Keratinocyte (primary cell): Measurements from ENCODE around the gene S100Z. TPM values are rescaled to one million over a fixed set of nuclear protein-coding genes. Genes with fewer than 3 reads are reported as not detected.

Source experiments
- DNase-seq: peaks from one replicate; pipeline ENCODE4 v3.0.0-alpha.2; 2011; ENCODE audit warnings: low read depth, missing footprints, low spot score
- FAIRE-seq: peaks from 2 replicates; lab custom pipeline; 2011; peaks lifted over from hg19 to GRCh38; lab: Jason Lieb, UNC
- H2AFZ ChIP-seq: 2 replicates; pipeline ENCODE4 v1.6.0; 2012; ENCODE audit warnings: low read length, control low read depth, inconsistent platforms; ENCODE audit not compliant: control insufficient read depth
- H3K27ac ChIP-seq: 2 replicates; pipeline ENCODE4 v1.5.1; 2011; ENCODE audit warnings: low read length; ENCODE audit not compliant: control insufficient read depth, insufficient read depth
- H3K27me3 ChIP-seq: 3 replicates; pipeline ENCODE4 v1.6.0; 2011; ENCODE audit warnings: low read length; ENCODE audit not compliant: control insufficient read depth, insufficient read depth; ENCODE audit errors: extremely low read depth
- H3K36me3 ChIP-seq, 2 experiments: 2 replicates in 1 of 2; 3 replicates in 1 of 2; pipeline ENCODE4 v1.5.1; 2011; ENCODE audit warnings: low read length in 2 of 2, mild to moderate bottlenecking in 1 of 2; ENCODE audit not compliant: control insufficient read depth in 2 of 2, insufficient read depth in 2 of 2; ENCODE audit errors: extremely low read depth in 1 of 2
- H3K4me1 ChIP-seq: 3 replicates; pipeline ENCODE4 v1.5.1; 2011; ENCODE audit warnings: low read length; ENCODE audit not compliant: control insufficient read depth, insufficient read depth; ENCODE audit errors: extremely low read depth
- H3K4me2 ChIP-seq: 3 replicates; pipeline ENCODE4 v1.6.0; 2011; ENCODE audit warnings: low read depth, low read length; ENCODE audit not compliant: control insufficient read depth, insufficient read depth; ENCODE audit errors: extremely low read depth
- H3K4me3 ChIP-seq, 3 experiments: fragments of 200-600 bp in 1 of 3; sonication (generic) in 1 of 3; 2 replicates in 2 of 3; 3 replicates in 1 of 3; pipeline ENCODE4 v1.5.1; 2011 to 2016; ENCODE audit warnings: low read length in 3 of 3, mild to moderate bottlenecking in 3 of 3, control low read depth in 2 of 3, inconsistent platforms in 1 of 3, low read depth in 1 of 3, mixed read lengths in 1 of 3, mixed run types in 1 of 3, moderate library complexity in 1 of 3; ENCODE audit not compliant: control insufficient read depth in 2 of 3, insufficient read depth in 2 of 3; ENCODE audit errors: extremely low read depth in 1 of 3
- H3K79me2 ChIP-seq: 2 replicates; pipeline ENCODE4 v1.6.0; 2012; ENCODE audit warnings: low read length; ENCODE audit not compliant: control insufficient read depth, insufficient read depth
- H3K9ac ChIP-seq: 3 replicates; pipeline ENCODE4 v1.6.0; 2011; ENCODE audit warnings: low read length; ENCODE audit not compliant: control insufficient read depth, insufficient read depth; ENCODE audit errors: extremely low read depth
- H3K9me1 ChIP-seq: 3 replicates; pipeline ENCODE4 v1.6.0; 2011; ENCODE audit warnings: low read length; ENCODE audit not compliant: control insufficient read depth, insufficient read depth; ENCODE audit errors: extremely low read depth
- H3K9me3 ChIP-seq: 2 replicates; pipeline ENCODE4 v1.5.1; 2012; ENCODE audit warnings: low read depth, low read length; ENCODE audit not compliant: control insufficient read depth
- H4K20me1 ChIP-seq: 3 replicates; pipeline ENCODE4 v1.6.0; 2011; ENCODE audit warnings: low read length; ENCODE audit not compliant: control insufficient read depth, insufficient read depth; ENCODE audit errors: extremely low read depth
- CTCF ChIP-seq, 3 experiments: IDR thresholded peaks in 1 of 3; conservative IDR thresholded peaks in 1 of 3; optimal IDR thresholded peaks in 1 of 3; 2 replicates in 2 of 3; 3 replicates in 1 of 3; pipeline versions ENCODE3 to v1.5.1; 2011; ENCODE audit warnings: low read length in 3 of 3, mild to moderate bottlenecking in 3 of 3, moderate library complexity in 2 of 3, control low read depth in 1 of 3, inconsistent platforms in 1 of 3; ENCODE audit not compliant: insufficient read depth in 2 of 3; ENCODE audit errors: extremely low read depth in 1 of 3
- EZH2 ChIP-seq: IDR thresholded peaks from one replicate; pipeline ENCODE4 v1.6.1; 2012; ENCODE audit warnings: inconsistent platforms, mild to moderate bottlenecking, low read length, moderate library complexity
- dilution Hi-C: fragments of 300-500 bp; cut with MboI; formaldehyde crosslinking; loops from one replicate; pipeline ENCODE4 v1.7.0; 2020; ENCODE audit warnings: low sequenced_read_pairs; ENCODE audit not compliant: extremely low pct_ligation_motif_present
- polyA plus RNA-seq, 5 experiments: library from polyadenylated mRNA; depleted of rRNA in 3 of 5; stranded (reverse) in 3 of 5; stranded (forward) in 1 of 5; unstranded in 1 of 5; fragments of >200 nt; gene quantifications; 1 replicate in 1 of 5; 2 replicates in 3 of 5; 3 replicates in 1 of 5; pipeline versions ENCODE4 v1.2.1 to v1.2.3, GENCODE V29; 2011 to 2012; ENCODE audit warnings: missing spikeins in 2 of 5, low read depth in 1 of 5, low replicate concordance in 1 of 5

S100Z gene
- polyA plus RNA-seq, 1 donor (not counting 4 experiments of a cell fraction or from before 2014, with no cell fraction given): not detected

GRCh38 chr5:76954383-76954763 is 104.6 kb downstream of the S100Z start:
- Histone ChIP-seq H3K4me3 (no peak overlapping the region), H3K27ac (no peak overlapping the region), H4K20me1 (no peaks in the 10 kb centered on the region), H3K9me1 (no peaks in the 10 kb centered on the region), H3K4me1 (peaks cover 7% of the 10 kb centered on the region), H3K27me3 (peaks cover 40% of the 10 kb centered on the region), H2AFZ (no peak overlapping the region), H3K36me3 (no peaks in the 10 kb centered on the region), H3K9ac (no peak overlapping the region), H3K4me2 (no peak overlapping the region), H3K9me3 (no peaks in the 10 kb centered on the region), H3K79me2 (no peaks in the 10 kb centered on the region)
- FAIRE-seq (no peak), DNase-seq (no peak)
- peak; percentile 19 for TF ChIP-seq EZH2
- TF ChIP-seq CTCF (optimal IDR thresholded peaks at IDR 0.05 in 1 of 3, IDR thresholded peaks at IDR 0.05 in 1 of 3, conservative IDR thresholded peaks at IDR 0.05 in 1 of 3; ENCODE audit: extremely low read depth in 1 of 3, insufficient read depth in 2 of 3, low read length in 3 of 3): no peak
- dilution Hi-C loops: no loop called here

- H3K9me1 ChIP-seq: no peaks in the 10 kb centered on the region
- DNase-seq (no peak), FAIRE-seq (no peak)
- H3K79me2 ChIP-seq: no peaks in the 10 kb centered on the region
- no peak overlapping the region for H3K27ac ChIP-seq
- peaks cover 40% of the 10 kb centered on the region for H3K27me3 ChIP-seq
- dilution Hi-C loops: no loop called here
- no peak for TF ChIP-seq EZH2
- no peak for TF ChIP-seq CTCF (optimal IDR thresholded peaks at IDR 0.05 in 1 of 3, IDR thresholded peaks at IDR 0.05 in 1 of 3, conservative IDR thresholded peaks at IDR 0.05 in 1 of 3; ENCODE audit: extremely low read depth in 1 of 3, insufficient read depth in 2 of 3, low read length in 3 of 3)
- H3K9ac ChIP-seq: no peak overlapping the region
- H3K4me2 ChIP-seq: no peak overlapping the region
- H3K36me3 ChIP-seq: no peaks in the 10 kb centered on the region
- no peak overlapping the region for H2AFZ ChIP-seq
- no peaks in the 10 kb centered on the region for H3K9me3 ChIP-seq
- peaks cover 14% of the 10 kb centered on the region for H3K4me1 ChIP-seq
- no peak overlapping the region for H3K4me3 ChIP-seq
- H4K20me1 ChIP-seq: no peaks in the 10 kb centered on the region
Observed at GRCh38 chr5:76956033-76956432, 106.2 kb downstream of the S100Z start.
